ENCODE results near the gene UBL4B.
"Not testable (repeated sequence)": the region's sequence is repeated elsewhere in the genome, so short reads cannot be mapped to it uniquely, and the experiment has no call there.

The UBL4B gene

GRCh38 chr1:110070671-110071242 is 41.5 kb upstream of the UBL4B start, which contains the start of gene ALX3:
Gene ALX3, minus strand, starts transcription at chr1:110070672. Its CDS starts 60 bp downstream, at chr1:110070612.
- no peak for TF ChIP-seq CTCF (IDR thresholded peaks at IDR 0.05; ENCODE audit: low read depth, low read length)
- H3K36me3 ChIP-seq, result no peaks in the 10 kb centered on the region
- no peak within 1 kb of the TSS for H3K4me3 ChIP-seq (ENCODE audit: low read depth, low read length)
- DNase-seq, result no peak
- no peaks in the 10 kb centered on the region for H3K9me3 ChIP-seq
- H3K4me1 ChIP-seq, result no peaks in the 10 kb centered on the region
- no peaks in the 10 kb centered on the region for H3K27me3 ChIP-seq

- Histone ChIP-seq H3K36me3 (no peaks in the 10 kb centered on the region), H3K9me3 (no peaks in the 10 kb centered on the region), H3K27me3 (no peaks in the 10 kb centered on the region), H3K4me1 (no peaks in the 10 kb centered on the region), H3K4me3 (ENCODE audit: low read depth, low read length) (no peak overlapping the region)
- TF ChIP-seq CTCF (IDR thresholded peaks at IDR 0.05; ENCODE audit: low read depth, low read length), result no peak
- DNase-seq, result no peak
These were observed 38.1 kb upstream of the UBL4B start for GRCh38 chr1:110074166-110074565.

- H3K9me3 ChIP-seq, result no peaks in the 10 kb centered on the region
- no peak overlapping the region for H3K4me3 ChIP-seq (ENCODE audit: low read depth, low read length)
- H3K36me3 ChIP-seq, result no peaks in the 10 kb centered on the region
- TF ChIP-seq CTCF (IDR thresholded peaks at IDR 0.05; ENCODE audit: low read depth, low read length), result no peak
- H3K27me3 ChIP-seq, result no peaks in the 10 kb centered on the region
- no peaks in the 10 kb centered on the region for H3K4me1 ChIP-seq
- no peak for DNase-seq
These were observed 35.3 kb upstream of the UBL4B start for GRCh38 chr1:110076789-110077500.

GRCh38 chr1:110079995-110080394 is 32.2 kb upstream of the UBL4B start:
- not testable (repeated sequence) for H3K27me3 ChIP-seq; H3K36me3 ChIP-seq; DNase-seq; H3K4me3 ChIP-seq (ENCODE audit: low read depth, low read length); H3K9me3 ChIP-seq; H3K4me1 ChIP-seq

- Histone ChIP-seq H3K27me3 (no peaks in the 10 kb centered on the region), H3K9me3 (no peaks in the 10 kb centered on the region), H3K4me3 (ENCODE audit: low read depth, low read length) (no peak overlapping the region), H3K4me1 (no peaks in the 10 kb centered on the region), H3K36me3 (no peaks in the 10 kb centered on the region)
- no peak for TF ChIP-seq CTCF (IDR thresholded peaks at IDR 0.05; ENCODE audit: low read depth, low read length)
- DNase-seq, result no peak
These were observed 31.2 kb upstream of the UBL4B start for GRCh38 chr1:110081061-110081460.

- no peak for TF ChIP-seq CTCF (IDR thresholded peaks at IDR 0.05; ENCODE audit: low read depth, low read length)
- H3K4me1 ChIP-seq, result no peaks in the 10 kb centered on the region
- no peak overlapping the region for H3K4me3 ChIP-seq (ENCODE audit: low read depth, low read length)
- DNase-seq, result no peak
- no peaks in the 10 kb centered on the region for H3K9me3 ChIP-seq
- H3K36me3 ChIP-seq, result no peaks in the 10 kb centered on the region
- no peaks in the 10 kb centered on the region for H3K27me3 ChIP-seq
These were observed 29.8 kb upstream of the UBL4B start for GRCh38 chr1:110082477-110082876.
